Stimulated activated CD4-positive, alpha-beta T cell treated with anti-CD3 and anti-CD28 coated beads, Interleukin-4, amount 100 ng/mL, for 1 hour (primary cell): ENCODE results near the gene SLC2A9.

Experiments
- DNase-seq: peaks from one replicate; pipeline ENCODE4 v3.0.0-alpha.2; 2020

SLC2A9 gene

GRCh38 chr4:9880406-9881197 is 140.7 kb downstream of the SLC2A9 start:
- no peak for DNase-seq

DNA sequence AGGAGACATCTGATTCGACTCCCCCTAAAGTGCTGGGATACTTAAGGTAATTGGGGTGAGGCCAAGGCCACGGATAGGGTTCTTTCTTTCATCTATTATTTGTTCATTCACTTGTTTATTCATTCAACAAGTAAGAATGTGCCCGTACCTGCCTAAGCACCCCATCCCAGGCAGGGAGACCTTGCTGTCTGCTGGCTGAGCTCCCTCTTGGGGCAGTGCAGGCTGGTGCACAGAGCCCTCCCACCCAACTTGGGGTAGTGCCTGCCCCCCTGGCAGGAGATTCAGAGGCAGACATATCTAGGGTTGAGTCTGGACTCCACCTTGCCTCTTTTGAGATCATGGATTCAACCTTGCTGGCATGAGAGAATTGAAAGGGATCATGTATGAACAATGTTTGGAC is 144.2 kb downstream of the SLC2A9 start:
- no peak for DNase-seq

DNA sequence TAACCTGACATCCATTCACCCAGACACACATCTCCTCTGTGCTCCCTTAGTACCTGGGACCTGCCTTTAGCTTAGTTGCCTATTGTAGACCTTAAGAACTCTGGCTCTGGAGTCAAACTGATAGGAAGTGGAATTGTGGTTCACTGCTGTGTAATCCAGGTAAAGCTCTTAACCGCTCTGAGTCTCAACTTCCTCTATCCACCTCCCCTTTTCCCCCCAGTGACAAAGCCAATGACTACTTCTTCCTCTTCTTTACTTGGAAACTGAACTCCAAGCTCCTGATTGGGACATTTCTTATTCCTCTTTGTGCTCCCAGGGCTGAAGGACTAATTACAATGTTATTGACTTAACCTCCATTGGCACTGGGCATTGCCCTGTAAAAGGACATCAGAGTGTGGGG is 145.8 kb downstream of the SLC2A9 start:
- DNase-seq: no peak

DNA sequence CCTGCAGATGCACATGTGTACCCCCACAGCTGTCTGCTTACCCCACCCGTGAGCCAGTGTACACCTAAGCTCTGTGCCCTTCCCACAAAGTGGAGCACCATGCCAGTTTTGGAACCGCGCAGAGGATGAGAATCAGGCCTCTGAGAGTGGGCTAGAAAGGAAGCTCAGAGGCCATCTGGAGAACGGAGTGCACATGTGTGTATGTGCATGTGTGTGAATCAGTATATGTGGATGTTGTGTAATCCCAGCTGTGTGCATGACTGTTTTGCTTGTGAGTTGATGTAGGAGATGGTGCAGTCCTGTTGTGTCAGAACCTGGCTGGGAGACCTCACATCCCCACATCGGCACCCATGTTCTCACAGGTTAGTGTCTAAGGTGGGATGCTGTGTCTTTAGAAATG is 146.9 kb downstream of the SLC2A9 start:
- no peak for DNase-seq

- no peak for DNase-seq
Measured at GRCh38 chr4:9870165-9870790, 151.0 kb downstream of the SLC2A9 start.

DNA sequence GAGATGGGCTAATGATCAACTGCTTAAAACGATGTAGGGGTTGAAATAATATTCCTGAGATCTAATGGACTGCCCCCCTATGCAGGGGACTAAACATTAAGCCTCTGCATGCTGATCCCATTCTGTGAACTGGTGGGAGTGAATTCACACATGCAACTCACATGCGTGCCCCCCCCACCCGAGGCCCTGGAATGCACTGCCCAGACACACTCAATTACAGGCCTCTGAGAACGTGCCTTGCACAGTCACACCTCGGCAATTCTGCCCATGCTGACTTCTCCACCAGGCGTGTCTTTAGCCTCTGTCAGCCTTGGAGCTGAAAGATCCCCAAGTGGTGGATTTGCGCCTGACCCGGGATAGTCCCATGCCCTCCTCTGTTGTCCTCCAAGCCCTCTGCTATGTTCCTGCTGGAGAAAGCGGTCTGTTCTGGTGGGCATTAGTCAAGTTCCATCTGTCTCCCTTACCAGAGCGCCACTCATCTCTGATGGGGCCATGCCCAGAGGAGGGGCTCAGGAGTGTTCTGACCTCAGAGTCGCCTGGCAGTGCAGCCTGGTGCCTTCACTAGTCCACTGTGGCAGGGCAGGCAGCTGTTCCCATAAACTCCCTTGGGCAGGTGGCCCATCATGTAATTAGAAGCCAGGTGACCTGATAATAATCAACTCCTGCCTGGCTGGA is 153.4 kb downstream of the SLC2A9 start:
- no peak for DNase-seq

DNA sequence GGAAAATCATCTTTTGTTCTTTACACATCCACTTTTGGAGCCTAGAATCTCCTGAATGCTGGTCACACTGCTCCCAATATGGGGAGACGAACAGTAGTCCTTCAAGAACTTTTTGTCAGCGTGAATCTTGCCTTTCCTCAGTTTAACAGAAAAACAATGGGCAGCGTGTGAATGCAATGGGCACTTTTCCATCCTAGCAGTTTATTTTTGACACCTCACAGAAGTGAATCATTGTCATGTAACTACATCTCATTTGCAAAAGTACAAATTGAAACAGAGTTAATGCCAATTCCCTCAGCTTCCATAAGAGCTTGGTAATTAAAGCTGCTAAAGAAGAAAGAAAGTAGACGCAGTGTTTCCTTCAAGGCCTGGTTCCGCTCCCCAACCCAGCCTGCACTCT is 154.4 kb downstream of the SLC2A9 start:
- no peak for DNase-seq

- no peak for DNase-seq
Measured at GRCh38 chr4:9861561-9861960, 159.7 kb downstream of the SLC2A9 start.

DNA sequence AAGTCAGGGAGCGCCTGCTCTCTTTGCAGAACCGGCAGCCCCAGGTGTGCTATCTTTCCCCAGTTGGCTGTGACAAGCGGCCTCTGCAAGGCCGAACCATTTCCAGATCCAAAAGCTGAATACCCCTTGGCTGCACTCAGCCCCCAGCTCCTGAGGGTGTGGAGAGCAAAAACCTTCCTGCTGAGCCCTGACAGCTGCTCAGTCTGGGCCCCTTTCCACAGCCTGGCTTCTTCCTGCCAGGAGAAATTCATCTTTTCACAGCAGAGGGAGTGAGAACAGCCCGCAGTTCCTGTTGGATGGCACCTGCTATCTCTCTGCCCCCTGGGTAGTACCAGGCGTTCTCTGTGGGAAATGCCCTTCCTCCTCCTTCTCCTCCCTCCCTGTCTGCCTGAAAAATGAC is 161.5 kb downstream of the SLC2A9 start:
- DNase-seq: no peak

DNA sequence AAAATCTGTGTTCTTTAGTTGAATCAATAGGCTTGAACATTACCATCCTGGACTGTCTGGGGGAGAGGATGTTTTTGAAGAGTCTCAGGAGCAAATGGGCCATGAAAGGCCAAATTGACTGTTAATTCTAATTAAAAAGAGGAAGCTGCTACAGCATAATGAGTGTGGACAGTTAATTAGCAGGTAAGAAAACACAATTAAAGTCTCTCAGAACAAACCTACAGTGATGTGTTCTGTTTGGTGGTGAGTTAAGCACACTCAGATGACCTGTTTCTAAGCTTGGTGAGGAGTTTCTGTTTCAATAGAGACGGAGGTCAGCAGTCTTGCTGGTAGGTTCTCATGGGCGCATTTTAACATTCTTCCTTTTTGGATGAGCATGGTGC is 171.8 kb downstream of the SLC2A9 start:
- no peak for DNase-seq

DNA sequence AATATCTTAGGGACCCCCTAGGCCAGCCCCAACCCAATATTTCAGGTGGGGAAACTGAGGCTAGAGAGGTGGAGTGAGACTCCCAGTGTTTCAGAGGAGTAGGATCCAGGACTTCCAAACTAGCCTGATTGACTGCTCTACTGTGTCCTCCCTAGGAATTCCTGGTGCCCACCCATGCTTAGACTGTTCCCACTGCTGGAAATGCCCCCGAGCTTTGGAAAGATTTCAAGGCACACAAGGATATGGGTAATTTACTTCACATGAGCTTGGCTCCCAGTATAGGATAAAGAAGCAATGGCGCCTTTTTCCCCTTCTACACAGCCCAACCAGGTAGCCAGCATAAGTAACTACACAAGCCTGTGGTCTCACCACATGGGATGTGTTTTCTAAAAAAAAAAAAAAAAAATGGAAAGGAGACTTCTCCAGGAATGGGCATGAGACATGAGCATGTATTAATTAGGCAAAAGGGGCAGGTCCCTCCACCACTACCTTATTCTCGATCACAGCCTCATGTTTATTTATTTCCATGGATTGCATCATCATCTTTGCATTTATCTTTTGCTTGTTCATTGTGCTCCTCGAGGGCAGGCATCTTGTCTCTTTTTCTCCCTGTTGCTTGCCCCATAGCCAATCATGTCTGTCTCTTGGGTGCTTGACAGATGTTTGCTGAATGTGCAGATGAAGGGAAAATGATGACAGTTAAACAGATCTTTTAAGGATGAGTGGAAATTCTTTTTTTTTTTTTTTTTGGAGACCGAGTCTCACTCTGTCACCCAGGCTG is 173.1 kb downstream of the SLC2A9 start:
- DNase-seq: no peak

DNA sequence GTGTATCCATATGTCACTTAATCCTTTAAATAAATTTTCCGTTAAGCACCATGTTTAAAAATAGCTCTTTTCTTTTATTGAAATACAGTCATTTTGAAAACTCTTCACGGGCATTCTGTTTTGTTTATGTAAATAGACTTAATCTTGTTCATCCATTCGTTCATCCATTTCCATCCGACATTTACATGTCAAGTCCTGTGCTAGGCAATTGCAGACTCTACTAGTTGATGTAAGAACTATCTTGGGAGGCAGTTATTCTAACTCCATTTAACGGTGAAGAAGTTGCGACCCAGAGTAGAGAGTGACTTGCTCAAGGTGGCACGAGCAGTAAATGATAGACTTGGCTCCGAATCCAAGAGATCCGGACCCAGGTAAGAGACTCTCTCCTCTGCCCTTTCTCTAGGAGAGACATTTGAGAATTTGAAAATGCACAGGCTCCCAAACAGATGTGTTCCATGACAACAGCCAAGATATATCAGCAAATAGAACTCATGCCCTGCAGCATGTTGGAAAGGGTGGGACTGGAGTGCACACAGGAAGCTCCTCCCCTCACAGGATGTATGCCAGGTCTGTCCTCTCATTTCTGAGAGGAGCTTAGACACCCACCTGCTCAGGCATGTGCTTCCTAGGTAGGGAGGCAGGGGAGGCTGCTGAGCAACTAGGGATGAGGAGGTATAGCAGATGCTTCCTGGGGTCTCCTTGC is 175.4 kb downstream of the SLC2A9 start:
- DNase-seq: no peak

DNA sequence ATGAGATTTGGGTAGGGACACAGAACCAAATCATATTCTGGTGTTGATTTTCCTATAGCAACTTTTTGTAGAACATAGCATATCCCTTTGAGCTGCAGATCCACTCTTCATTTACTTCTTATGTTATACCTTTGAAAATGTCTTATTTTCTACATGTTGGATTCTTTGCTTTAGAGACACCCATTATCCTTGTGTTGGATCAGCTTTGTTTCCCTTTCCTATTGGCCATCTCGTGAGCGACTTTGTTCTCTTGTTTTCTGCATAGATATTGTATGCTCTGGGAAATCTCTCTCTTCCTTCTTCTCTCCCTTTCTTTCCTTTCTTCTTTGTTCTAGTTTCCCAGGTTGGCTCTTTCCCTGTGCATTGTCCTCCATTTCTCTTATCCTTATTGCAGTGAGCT is 180.2 kb downstream of the SLC2A9 start:
- DNase-seq: no peak

DNA sequence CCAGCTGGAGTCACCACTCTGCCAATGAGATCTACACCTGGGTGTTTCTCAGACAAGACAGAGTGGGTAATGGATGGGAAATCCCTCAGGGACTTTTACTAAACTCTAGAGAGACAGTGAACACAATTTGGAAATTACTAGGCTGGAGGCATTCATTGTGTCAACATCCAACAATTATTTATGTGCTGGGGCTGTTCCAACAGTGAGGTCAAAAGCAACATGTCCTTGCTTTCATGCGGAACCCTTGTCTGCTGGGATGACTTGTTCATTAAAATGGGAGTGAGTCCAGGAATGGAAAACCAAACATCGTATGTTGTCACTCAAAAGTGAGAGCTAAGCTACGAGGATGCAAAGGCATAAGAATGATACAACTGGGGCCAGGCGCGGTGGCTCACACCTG is 185.9 kb downstream of the SLC2A9 start:
- DNase-seq: no peak

- no peak for DNase-seq
Measured at GRCh38 chr4:9833421-9833820, 187.9 kb downstream of the SLC2A9 start.

GRCh38 chr4:9832640-9833039 is 188.7 kb downstream of the SLC2A9 start:
- DNase-seq: no peak

DNA sequence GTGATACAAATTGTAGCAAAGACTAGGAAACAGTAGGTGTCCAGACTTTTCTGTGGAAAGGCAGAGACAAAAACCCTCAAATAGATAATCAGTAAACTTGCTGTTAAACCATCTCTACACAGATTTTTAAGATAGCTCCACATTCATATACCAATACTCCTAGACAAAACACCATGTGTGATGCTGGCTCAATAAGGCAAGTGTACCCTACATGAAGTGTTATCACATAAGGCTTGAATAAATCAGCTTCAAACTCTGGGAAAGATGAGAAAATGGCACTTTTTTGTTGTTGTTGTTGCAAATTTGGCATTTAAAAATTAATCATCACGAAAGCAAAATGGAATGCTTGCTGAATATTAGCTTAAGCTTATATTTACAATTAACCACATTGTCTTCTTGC is 194.7 kb downstream of the SLC2A9 start:
- DNase-seq: no peak

DNA sequence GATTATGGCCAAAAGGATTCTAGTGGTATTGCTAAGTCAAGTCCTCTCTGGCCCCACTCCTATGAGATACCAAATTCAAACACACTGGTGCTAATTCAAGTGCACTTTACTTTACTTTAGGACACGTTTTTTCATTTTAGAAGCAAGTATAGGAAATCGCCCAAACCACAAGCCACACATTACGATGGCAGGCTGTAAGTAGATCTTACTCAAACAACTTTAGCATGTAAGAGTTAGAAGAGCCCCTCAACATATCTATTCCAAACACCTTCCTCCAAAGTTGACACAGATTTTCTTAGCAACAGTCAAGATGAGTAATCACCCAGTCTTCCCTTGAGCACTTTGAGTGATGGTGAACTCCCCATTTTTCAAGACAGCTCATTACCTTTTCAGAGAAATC is 196.2 kb downstream of the SLC2A9 start:
- no peak for DNase-seq

DNA sequence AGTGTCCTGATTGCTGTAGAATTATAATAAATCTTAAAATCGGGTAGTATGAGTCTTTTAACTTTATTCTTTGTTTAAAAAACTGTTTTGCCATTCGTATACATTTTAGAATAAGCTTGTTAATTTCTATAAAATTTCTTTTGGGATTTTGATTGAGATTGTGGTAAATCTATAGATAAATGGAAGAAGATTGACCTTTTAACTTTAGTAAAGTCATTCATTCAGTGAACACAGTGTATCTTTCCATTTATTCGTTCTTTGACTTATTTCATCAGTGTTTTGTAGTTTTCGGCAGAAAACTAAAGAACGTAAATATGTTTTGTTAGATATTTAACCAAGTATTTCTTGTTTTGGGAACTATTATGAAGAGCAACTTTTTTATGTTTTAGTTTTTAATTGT is 201.0 kb downstream of the SLC2A9 start:
- no peak for DNase-seq

DNA sequence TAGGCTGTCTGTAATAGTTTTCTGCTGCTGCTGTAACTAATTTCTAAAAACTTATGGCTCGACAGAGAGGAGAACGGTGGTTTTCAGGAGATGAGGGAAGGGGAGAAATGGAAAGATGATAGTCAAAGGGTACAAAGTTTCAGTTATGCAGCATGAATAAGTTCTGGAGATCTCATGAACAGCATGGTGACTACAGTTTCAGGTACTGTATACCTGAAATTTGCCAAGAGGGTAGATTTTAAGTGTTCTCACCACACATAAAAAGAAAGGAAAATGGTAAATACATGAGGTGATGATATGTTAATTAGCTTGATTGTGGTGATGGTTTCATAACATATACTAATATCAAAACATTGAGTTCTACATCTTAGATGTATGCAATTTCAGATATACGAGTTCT is 205.0 kb downstream of the SLC2A9 start:
- no peak for DNase-seq

DNA sequence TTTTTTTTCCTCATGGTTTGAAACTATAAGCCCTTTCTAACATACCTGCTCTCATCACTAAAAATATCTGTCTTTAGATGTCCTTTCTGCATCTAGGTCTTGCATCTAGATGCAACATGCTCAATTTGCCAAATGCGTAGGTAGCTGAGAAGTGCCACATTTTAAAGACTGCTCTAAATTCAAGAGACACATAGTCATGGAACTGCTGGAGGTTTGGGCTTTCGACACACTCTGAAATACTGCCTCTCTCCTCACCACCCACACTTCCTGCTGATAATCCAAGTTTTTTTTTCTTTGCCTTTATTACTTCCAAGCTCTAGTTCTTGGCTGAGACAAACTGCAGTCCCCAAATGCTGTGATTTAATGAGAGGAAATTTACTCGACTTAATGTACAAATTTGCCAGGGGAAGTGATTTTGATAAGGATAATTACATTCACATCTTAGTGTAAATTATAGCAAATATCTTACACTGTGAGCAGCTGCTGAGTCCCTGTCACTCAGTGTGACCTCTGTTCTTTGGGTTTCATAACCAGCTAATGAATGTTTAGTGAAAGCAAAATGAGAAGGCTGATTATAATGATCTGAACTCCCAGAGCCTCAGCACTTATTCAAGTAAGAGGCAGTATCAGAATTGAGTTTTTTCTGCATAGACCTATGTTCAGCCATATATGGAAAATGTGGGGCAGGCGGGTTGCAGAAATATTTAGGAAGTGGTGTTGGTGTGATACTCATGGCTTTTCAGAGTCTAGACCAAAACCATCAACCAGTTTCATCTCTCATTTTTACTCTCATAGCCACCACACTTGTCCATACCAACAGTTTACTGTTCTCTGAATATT is 208.6 kb downstream of the SLC2A9 start:
- DNase-seq: no peak

DNA sequence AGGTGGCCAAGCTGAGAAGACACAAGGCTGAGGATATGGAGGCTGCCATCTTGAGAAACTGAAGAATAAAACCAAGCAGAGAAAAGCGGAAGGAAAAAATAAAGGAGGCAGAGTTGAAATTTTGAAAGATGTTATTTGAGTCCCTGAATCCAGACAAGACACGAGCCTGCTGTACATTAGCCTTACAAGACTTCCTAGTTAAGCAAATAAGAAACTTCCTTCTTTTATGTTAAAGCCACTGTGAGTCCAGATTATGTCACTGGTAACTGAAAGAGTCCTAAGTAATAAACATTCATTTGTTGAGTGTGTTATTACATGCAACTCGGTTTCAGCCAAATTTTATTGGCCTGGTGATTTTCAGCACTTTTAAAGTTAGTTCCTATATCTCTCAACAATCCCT is 209.5 kb downstream of the SLC2A9 start:
- DNase-seq: no peak
